H1 (cell line): ENCODE results near the gene RTL9. TPM values are rescaled to one million over a fixed set of nuclear protein-coding genes. Genes with fewer than 3 reads are reported as not detected.
"Not testable (repeated sequence)": the region's sequence is repeated elsewhere in the genome, so short reads cannot be mapped to it uniquely, and the experiment has no call there.

ENCODE experiments used
- CTCF ChIA-PET: fragments of 300-600 bp; sonication (Branson Sonifier 250); formaldehyde crosslinking; loops from one replicate; lab custom pipeline; 2021; ENCODE audit not compliant: partially characterized antibody; lab: Charles Lee
- POLR2A ChIA-PET: fragments of 300-600 bp; sonication (Branson Sonifier 250); formaldehyde crosslinking; loops from one replicate; lab custom pipeline; 2021; ENCODE audit warnings: inconsistent platforms; ENCODE audit not compliant: partially characterized antibody; lab: Charles Lee
- DNase-seq, 2 experiments: peaks; one replicate each; pipeline versions ENCODE4 v3.0.0 to v3.0.0-alpha.2; 2010 to 2022; ENCODE audit warnings: low spot score in 2 of 2, low read depth in 1 of 2, mixed read lengths in 1 of 2
- FAIRE-seq: peaks from 2 replicates; lab custom pipeline; 2011; peaks lifted over from hg19 to GRCh38; lab: Jason Lieb, UNC
- H2AFZ ChIP-seq: 2 replicates; pipeline ENCODE4 v1.8.1; 2012; ENCODE audit warnings: low read length, inconsistent platforms
- H2AK5ac ChIP-seq: 2 replicates; pipeline ENCODE4 v1.6.1; 2013; ENCODE audit warnings: low read depth, low read length
- H2BK120ac ChIP-seq: replicated peaks from 2 replicates; pipeline ENCODE3; 2013; ENCODE audit warnings: low read depth, low read length, inconsistent platforms
- H2BK12ac ChIP-seq: 2 replicates; pipeline ENCODE4 v1.6.1; 2013; ENCODE audit warnings: low read depth, low read length
- H2BK15ac ChIP-seq: 2 replicates; pipeline ENCODE4 v1.6.1; 2013; ENCODE audit warnings: low read length
- H2BK20ac ChIP-seq: 2 replicates; pipeline ENCODE4 v1.6.1; 2013; ENCODE audit warnings: low read length
- H2BK5ac ChIP-seq: 2 replicates; pipeline ENCODE4 v1.6.1; 2013; ENCODE audit warnings: low read depth, low read length
- H3K14ac ChIP-seq: 2 replicates; pipeline ENCODE4 v1.6.1; 2013; ENCODE audit warnings: inconsistent platforms; ENCODE audit not compliant: insufficient read length
- H3K18ac ChIP-seq: 2 replicates; pipeline ENCODE4 v1.6.1; 2013; ENCODE audit warnings: low read length; ENCODE audit errors: extremely low read depth
- H3K23ac ChIP-seq: 2 replicates; pipeline ENCODE4 v1.6.1; 2013; ENCODE audit warnings: inconsistent platforms; ENCODE audit not compliant: insufficient read length
- H3K23me2 ChIP-seq: 2 replicates; pipeline ENCODE4 v1.6.1; 2013; ENCODE audit warnings: low read depth, low read length
- H3K27ac ChIP-seq: 2 replicates; pipeline ENCODE4 v1.6.1; 2011; ENCODE audit warnings: low read depth, low read length, inconsistent platforms
- H3K27me3 ChIP-seq, 4 experiments: replicated peaks in 1 of 4; 1 replicate in 1 of 4; 2 replicates in 3 of 4; pipeline versions ENCODE4 v1.6.1 to v1.8.1; 2011 to 2013; ENCODE audit warnings: low read length in 3 of 4, mild to moderate bottlenecking in 3 of 4, inconsistent platforms in 2 of 4, mixed read lengths in 2 of 4, moderate library complexity in 1 of 4; ENCODE audit not compliant: control insufficient read depth in 3 of 4, insufficient read depth in 3 of 4; ENCODE audit errors: extremely low read depth in 1 of 4
- H3K36me3 ChIP-seq, 4 experiments: 2 replicates each; pipeline versions ENCODE4 v1.6.1 to v1.8.1; 2011 to 2013; ENCODE audit warnings: mild to moderate bottlenecking in 4 of 4, low read length in 3 of 4, moderate library complexity in 2 of 4, control low read depth in 1 of 4, inconsistent platforms in 1 of 4; ENCODE audit not compliant: insufficient read depth in 4 of 4, control insufficient read depth in 2 of 4
- H3K4ac ChIP-seq: replicated peaks from 2 replicates; pipeline ENCODE3; 2013; ENCODE audit warnings: low read length, low read depth, mixed read lengths, inconsistent platforms; ENCODE audit not compliant: insufficient read length
- H3K4me1 ChIP-seq, 4 experiments: replicated peaks in 1 of 4; 1 replicate in 1 of 4; 2 replicates in 3 of 4; pipeline versions ENCODE4 v1.6.1 to v1.8.1; 2011 to 2013; ENCODE audit warnings: low read length in 3 of 4, inconsistent platforms in 2 of 4, mixed read lengths in 1 of 4; ENCODE audit not compliant: insufficient read depth in 4 of 4, control insufficient read depth in 3 of 4
- H3K4me2 ChIP-seq, 2 experiments: 2 replicates each; pipeline versions ENCODE4 v1.6.1 to v1.8.1; 2011 to 2013; ENCODE audit warnings: low read depth in 2 of 2, low read length in 2 of 2, control low read depth in 1 of 2, inconsistent platforms in 1 of 2, mild to moderate bottlenecking in 1 of 2; ENCODE audit not compliant: insufficient read depth in 1 of 2
- H3K4me3 ChIP-seq, 4 experiments: fragments of 200-600, 300-600 bp in 1 of 4; sonication (generic), shearing (Covaris generic), sonication (Bioruptor Twin) in 1 of 4; 2 replicates each; pipeline versions ENCODE4 v1.5.1 to v1.8.1; 2011 to 2016; ENCODE audit warnings: low read length in 4 of 4, low read depth in 3 of 4, control low read depth in 2 of 4, inconsistent platforms in 2 of 4, mild to moderate bottlenecking in 2 of 4, mixed read lengths in 1 of 4, moderate library complexity in 1 of 4; ENCODE audit not compliant: insufficient read depth in 2 of 4; ENCODE audit errors: extremely low read depth in 1 of 4
- H3K56ac ChIP-seq: replicated peaks from 2 replicates; pipeline ENCODE3; 2013; ENCODE audit warnings: low read depth, mild to moderate bottlenecking, mixed read lengths, low read length, inconsistent platforms; ENCODE audit not compliant: insufficient read length
- H3K79me1 ChIP-seq: 2 replicates; pipeline ENCODE4 v1.6.1; 2013; ENCODE audit warnings: low read depth, low read length, control low read depth
- H3K79me2 ChIP-seq, 2 experiments: 2 replicates each; pipeline versions ENCODE4 v1.6.1 to v1.8.1; 2012 to 2013; ENCODE audit warnings: low read length in 2 of 2, mild to moderate bottlenecking in 2 of 2, inconsistent platforms in 1 of 2; ENCODE audit not compliant: insufficient read depth in 2 of 2, control insufficient read depth in 1 of 2
- H3K9ac ChIP-seq, 4 experiments: replicated peaks in 1 of 4; 1 replicate in 1 of 4; 2 replicates in 3 of 4; pipeline versions ENCODE4 v1.6.1 to v1.8.1; 2011 to 2013; ENCODE audit warnings: low read depth in 3 of 4, low read length in 3 of 4, control low read depth in 2 of 4, mild to moderate bottlenecking in 2 of 4, moderate library complexity in 2 of 4, inconsistent platforms in 1 of 4; ENCODE audit errors: extremely low read depth in 1 of 4
- H3K9me3 ChIP-seq, 2 experiments: 2 replicates each; pipeline versions ENCODE4 v1.6.1 to v1.8.1; 2012 to 2013; ENCODE audit warnings: mild to moderate bottlenecking in 2 of 2, moderate library complexity in 2 of 2, control low read depth in 1 of 2, inconsistent platforms in 1 of 2, low read depth in 1 of 2, low read length in 1 of 2, mixed read lengths in 1 of 2; ENCODE audit not compliant: insufficient read depth in 2 of 2
- H4K20me1 ChIP-seq, 2 experiments: replicated peaks in 1 of 2; 2 replicates each; pipeline versions ENCODE3 to v1.8.1; 2011 to 2013; ENCODE audit warnings: inconsistent platforms in 2 of 2, low read length in 2 of 2, mild to moderate bottlenecking in 1 of 2; ENCODE audit not compliant: insufficient read depth in 2 of 2, control insufficient read depth in 1 of 2
- H4K5ac ChIP-seq: 2 replicates; pipeline ENCODE4 v1.6.1; 2013; ENCODE audit warnings: low read length, low read depth, mixed read lengths, inconsistent platforms; ENCODE audit not compliant: insufficient read length
- H4K8ac ChIP-seq: 2 replicates; pipeline ENCODE4 v1.8.0; 2013; ENCODE audit warnings: mild to moderate bottlenecking, moderate library complexity, low read length, inconsistent platforms; ENCODE audit not compliant: insufficient read depth; ENCODE audit errors: extremely low read depth
- H4K91ac ChIP-seq: replicated peaks from 2 replicates; pipeline ENCODE3; 2013; ENCODE audit warnings: low read length, mixed read lengths, inconsistent platforms; ENCODE audit not compliant: insufficient read length
- WGBS, 2 experiments: shearing (Covaris generic) in 1 of 2; methylation state at CpG; one replicate each; pipeline versions ENCODE4 v1.1.6 to v1.1.7; 2013 to 2015; ENCODE audit warnings: low lambda C conversion rate in 2 of 2, mixed read lengths in 2 of 2, inconsistent platforms in 1 of 2, low coverage in 1 of 2, missing lambda C conversion rate in 1 of 2; ENCODE audit not compliant: insufficient replicate concordance in 2 of 2, insufficient coverage in 1 of 2, insufficient read length in 1 of 2; ENCODE audit errors: extremely low coverage in 1 of 2, missing lambda C conversion rate in 1 of 2; 5-methylcytosine and 5-hydroxymethylcytosine counted together
- polyA plus RNA-seq, 7 experiments: library from polyadenylated mRNA; depleted of rRNA in 3 of 7; stranded (reverse) in 5 of 7; unstranded in 2 of 7; fragments of >200 nt in 5 of 7; fragments of 200-250 nt in 2 of 7; gene quantifications; 1 replicate in 5 of 7; 2 replicates in 1 of 7; 4 replicates in 1 of 7; pipeline versions ENCODE4 v1.2.1 to v1.2.3, GENCODE V29; 2011 to 2013; ENCODE audit warnings: missing spikeins in 2 of 7, mixed read lengths in 2 of 7
- total RNA-seq: library from RNA; stranded (reverse); fragmentation: NEBNext Ultra II Directional; extraction: Animal tissue kit (Norgen Biotek cat#: 25700); gene quantifications from 2 replicates; pipeline ENCODE4 v1.2.1, GENCODE V29; 2021

The RTL9 gene
- total and polyA plus RNA-seq, 2 of the 8 experiments (the other 6 are each of a cell fraction or from before 2014, with no cell fraction given) = 0.09 to 0.20 TPM

DNA sequence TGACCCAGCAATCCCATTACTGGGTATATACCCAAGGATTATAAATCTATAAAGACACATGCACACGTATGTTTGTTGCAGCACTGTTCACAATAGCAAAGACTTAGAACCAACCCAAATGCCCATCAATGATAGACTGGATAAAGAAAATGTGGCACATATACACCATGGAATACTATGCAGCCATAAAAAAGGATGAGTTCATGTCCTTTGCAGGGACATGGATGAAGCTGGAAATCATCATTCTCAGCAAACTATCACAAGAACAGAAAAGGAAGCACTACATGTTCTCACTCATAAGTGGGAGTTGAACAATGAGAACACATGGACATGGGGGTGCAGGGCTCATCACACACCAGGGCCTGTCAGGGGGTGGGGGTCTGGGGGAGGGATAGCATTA lies 25.2 kb upstream of the RTL9 start:
- H2BK20ac ChIP-seq, H3K23me2 ChIP-seq, FAIRE-seq, H3K79me1 ChIP-seq, H3K9ac ChIP-seq, H3K79me2 ChIP-seq, H2BK12ac ChIP-seq, H2AFZ ChIP-seq, H3K14ac ChIP-seq, H4K5ac ChIP-seq, H3K23ac ChIP-seq, H2AK5ac ChIP-seq, H3K4me3 ChIP-seq, POLR2A ChIA-PET, H3K4ac ChIP-seq, H2BK120ac ChIP-seq, H2BK5ac ChIP-seq, H3K4me2 ChIP-seq, H3K4me1 ChIP-seq, H3K36me3 ChIP-seq, H4K20me1 ChIP-seq, H3K9me3 ChIP-seq, H4K8ac ChIP-seq, CTCF ChIA-PET, H4K91ac ChIP-seq, H3K18ac ChIP-seq, H2BK15ac ChIP-seq, DNase-seq, H3K27ac ChIP-seq, H3K27me3 ChIP-seq, H3K56ac ChIP-seq: not testable (repeated sequence)
- 83% methylated on average over 1 of the region's 1 CpG; no CpG with 5 or more reads in 1 of the 2 experiments for WGBS, 2 experiments
